ENCODE results near the gene ITGBL1.

GRCh38 chr13:101700598-101700997 lies 248.1 kb downstream of the ITGBL1 start:
- TF ChIP-seq CTCF (IDR thresholded peaks at IDR 0.05; ENCODE audit: control extremely low read depth in 1 of 3, insufficient read depth in 1 of 3, low read depth in 1 of 3, low read length in 3 of 3) (no peak), EZH2 (IDR thresholded peaks at IDR 0.05; ENCODE audit: low read depth, low read length, severe bottlenecking) (no peak), GABPA (IDR thresholded peaks at IDR 0.05; ENCODE audit: borderline replicate concordance, insufficient read depth, low read length) (no peak), EGR1 (IDR thresholded peaks at IDR 0.05; ENCODE audit: borderline replicate concordance, low read depth, low read length) (no peak), MAFK (IDR thresholded peaks at IDR 0.05; ENCODE audit: low read depth, low read length) (no peak)
